ENCODE data around the gene CRHR1. TPM values are rescaled to one million over a fixed set of nuclear protein-coding genes. Genes with fewer than 3 reads are reported as not detected.

CRHR1 gene
- polyA plus RNA-seq, 1 donor (not counting 4 experiments of a cell fraction or from before 2014, with no cell fraction given), result not detected

DNA sequence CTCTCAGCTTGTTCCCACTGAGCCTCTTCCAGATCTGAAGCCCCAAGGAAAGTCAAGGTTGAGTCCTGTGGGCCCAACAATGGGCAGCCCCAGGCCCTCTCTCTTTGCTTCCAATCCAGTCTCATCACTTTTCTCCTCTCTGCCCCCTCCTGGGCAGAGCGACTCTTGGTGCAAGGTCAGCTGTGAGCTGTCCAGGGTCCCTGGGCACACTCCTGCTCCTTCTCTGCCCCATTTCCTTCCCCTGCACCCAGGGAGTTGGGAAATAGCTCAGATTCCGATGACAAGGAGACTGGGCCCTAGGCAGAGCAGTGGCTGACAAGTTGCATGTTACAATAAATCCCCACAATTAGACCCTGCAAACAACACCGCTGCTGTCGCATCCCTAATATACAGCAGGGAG lies 16.1 kb upstream of the CRHR1 start:
- dilution Hi-C loops (cut with MboI; ENCODE audit: extremely low pct_ligation_motif_present, low sequenced_read_pairs), result no loop called here
- Histone ChIP-seq H3K36me3 (ENCODE audit: control insufficient read depth in 2 of 2, extremely low read depth in 1 of 2, insufficient read depth in 2 of 2, low read length in 2 of 2) (no peaks in the 10 kb centered on the region), H3K27me3 (ENCODE audit: control insufficient read depth, extremely low read depth, insufficient read depth, low read length) (peaks cover 43% of the 10 kb centered on the region), H3K4me2 (ENCODE audit: control insufficient read depth, extremely low read depth, insufficient read depth, low read depth, low read length) (no peak overlapping the region), H3K9me3 (ENCODE audit: control insufficient read depth, low read depth, low read length) (no peaks in the 10 kb centered on the region), H4K20me1 (ENCODE audit: control insufficient read depth, extremely low read depth, insufficient read depth, low read length) (no peaks in the 10 kb centered on the region), H3K79me2 (ENCODE audit: control insufficient read depth, insufficient read depth, low read length) (no peaks in the 10 kb centered on the region), H3K4me3 (ENCODE audit: control insufficient read depth in 2 of 3, extremely low read depth in 1 of 3, insufficient read depth in 2 of 3, low read depth in 1 of 3, low read length in 3 of 3) (no peak overlapping the region), H3K9me1 (ENCODE audit: control insufficient read depth, extremely low read depth, insufficient read depth, low read length) (no peaks in the 10 kb centered on the region), H2AFZ (ENCODE audit: control insufficient read depth, low read length) (no peak overlapping the region), H3K4me1 (ENCODE audit: control insufficient read depth, extremely low read depth, insufficient read depth, low read length) (no peaks in the 10 kb centered on the region), H3K27ac (ENCODE audit: control insufficient read depth, insufficient read depth, low read length) (no peak overlapping the region), H3K9ac (ENCODE audit: control insufficient read depth, extremely low read depth, insufficient read depth, low read length) (no peak overlapping the region)
- no peak for DNase-seq (ENCODE audit: low read depth, low spot score)
- FAIRE-seq, result no peak
- TF ChIP-seq, protein P1, sequence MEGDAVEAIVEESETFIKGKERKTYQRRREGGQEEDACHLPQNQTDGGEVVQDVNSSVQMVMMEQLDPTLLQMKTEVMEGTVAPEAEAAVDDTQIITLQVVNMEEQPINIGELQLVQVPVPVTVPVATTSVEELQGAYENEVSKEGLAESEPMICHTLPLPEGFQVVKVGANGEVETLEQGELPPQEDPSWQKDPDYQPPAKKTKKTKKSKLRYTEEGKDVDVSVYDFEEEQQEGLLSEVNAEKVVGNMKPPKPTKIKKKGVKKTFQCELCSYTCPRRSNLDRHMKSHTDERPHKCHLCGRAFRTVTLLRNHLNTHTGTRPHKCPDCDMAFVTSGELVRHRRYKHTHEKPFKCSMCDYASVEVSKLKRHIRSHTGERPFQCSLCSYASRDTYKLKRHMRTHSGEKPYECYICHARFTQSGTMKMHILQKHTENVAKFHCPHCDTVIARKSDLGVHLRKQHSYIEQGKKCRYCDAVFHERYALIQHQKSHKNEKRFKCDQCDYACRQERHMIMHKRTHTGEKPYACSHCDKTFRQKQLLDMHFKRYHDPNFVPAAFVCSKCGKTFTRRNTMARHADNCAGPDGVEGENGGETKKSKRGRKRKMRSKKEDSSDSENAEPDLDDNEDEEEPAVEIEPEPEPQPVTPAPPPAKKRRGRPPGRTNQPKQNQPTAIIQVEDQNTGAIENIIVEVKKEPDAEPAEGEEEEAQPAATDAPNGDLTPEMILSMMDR (optimal IDR thresholded peaks at IDR 0.05 in 1 of 3, IDR thresholded peaks at IDR 0.05 in 1 of 3, conservative IDR thresholded peaks at IDR 0.05 in 1 of 3; ENCODE audit: extremely low read depth in 1 of 3, insufficient read depth in 2 of 3, low read length in 3 of 3), result peak; percentile 7 to 25 (median 21)
- no peak for TF ChIP-seq EZH2 (IDR thresholded peaks at IDR 0.05; ENCODE audit: low read length)

DNA sequence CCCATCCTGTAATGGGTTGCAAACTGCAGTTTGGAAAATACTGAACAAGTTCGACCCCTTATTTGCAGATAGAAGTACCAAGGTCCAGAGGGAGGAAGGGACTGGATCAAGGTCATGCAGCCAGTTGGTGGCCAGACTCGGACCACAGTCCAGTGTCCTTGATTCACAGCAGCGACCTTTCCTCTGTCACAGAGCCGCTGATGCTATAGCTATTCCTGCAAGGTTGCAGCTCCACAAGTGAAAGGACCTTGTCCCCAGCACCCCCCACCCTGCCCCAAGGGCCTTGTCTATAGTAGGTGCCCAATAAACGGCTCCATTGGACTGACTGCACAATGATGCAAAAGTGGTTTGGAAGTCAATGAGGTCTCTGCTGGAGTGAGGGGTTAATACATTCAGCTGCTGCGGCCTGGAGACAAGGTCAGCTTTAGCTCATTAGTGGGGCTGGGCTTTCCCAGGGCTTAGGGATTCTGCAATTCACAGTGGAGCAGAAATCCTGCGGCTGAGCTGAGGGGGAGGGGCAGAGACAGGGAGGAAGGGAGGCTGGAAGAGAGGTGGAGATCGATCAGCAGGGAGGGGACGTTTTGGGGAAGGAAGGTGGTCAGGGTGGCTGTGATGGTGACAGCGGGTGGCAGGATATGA lies 13.4 kb upstream of the CRHR1 start:
- no peak overlapping the region for H3K4me3 ChIP-seq (ENCODE audit: control insufficient read depth in 2 of 3, extremely low read depth in 1 of 3, insufficient read depth in 2 of 3, low read depth in 1 of 3, low read length in 3 of 3)
- H4K20me1 ChIP-seq (ENCODE audit: control insufficient read depth, extremely low read depth, insufficient read depth, low read length), result no peaks in the 10 kb centered on the region
- H3K27ac ChIP-seq (ENCODE audit: control insufficient read depth, insufficient read depth, low read length), result no peak overlapping the region
- no peaks in the 10 kb centered on the region for H3K9me1 ChIP-seq (ENCODE audit: control insufficient read depth, extremely low read depth, insufficient read depth, low read length)
- no peaks in the 10 kb centered on the region for H3K79me2 ChIP-seq (ENCODE audit: control insufficient read depth, insufficient read depth, low read length)
- H2AFZ ChIP-seq (ENCODE audit: control insufficient read depth, low read length), result no peak overlapping the region
- H3K4me1 ChIP-seq (ENCODE audit: control insufficient read depth, extremely low read depth, insufficient read depth, low read length), result no peaks in the 10 kb centered on the region
- no peak for DNase-seq (ENCODE audit: low read depth, low spot score)
- no peak overlapping the region for H3K4me2 ChIP-seq (ENCODE audit: control insufficient read depth, extremely low read depth, insufficient read depth, low read depth, low read length)
- no peak for FAIRE-seq
- no peaks in the 10 kb centered on the region for H3K9me3 ChIP-seq (ENCODE audit: control insufficient read depth, low read depth, low read length)
- peaks cover 39% of the 10 kb centered on the region for H3K27me3 ChIP-seq (ENCODE audit: control insufficient read depth, extremely low read depth, insufficient read depth, low read length)
- no peaks in the 10 kb centered on the region for H3K36me3 ChIP-seq (ENCODE audit: control insufficient read depth in 2 of 2, extremely low read depth in 1 of 2, insufficient read depth in 2 of 2, low read length in 2 of 2)
- dilution Hi-C loops (cut with MboI; ENCODE audit: extremely low pct_ligation_motif_present, low sequenced_read_pairs), result no loop called here
- TF ChIP-seq, protein P1 (optimal IDR thresholded peaks at IDR 0.05 in 1 of 3, IDR thresholded peaks at IDR 0.05 in 1 of 3, conservative IDR thresholded peaks at IDR 0.05 in 1 of 3; ENCODE audit: extremely low read depth in 1 of 3, insufficient read depth in 2 of 3, low read length in 3 of 3), result no peak
- TF ChIP-seq EZH2 (IDR thresholded peaks at IDR 0.05; ENCODE audit: low read length), result no peak
- H3K9ac ChIP-seq (ENCODE audit: control insufficient read depth, extremely low read depth, insufficient read depth, low read length), result no peak overlapping the region

Data from keratinocyte (primary cell).